Liver (tissue), 3 donors: ENCODE results near the gene FA2H.

Experiments used
- GABPA ChIP-seq, 2 donors: IDR thresholded peaks in 1 of 2; conservative IDR thresholded peaks in 1 of 2; 2 replicates each; pipeline ENCODE4 v1.6.1; 2016; ENCODE audit warnings: antibody characterized with exemption in 2 of 2, mild to moderate bottlenecking in 1 of 2, moderate library complexity in 1 of 2
- RXRA ChIP-seq, 2 donors: IDR thresholded peaks; 2 replicates each; pipeline ENCODE4 v1.6.1; 2017 to 2018; ENCODE audit warnings: antibody characterized with exemption in 2 of 2, mild to moderate bottlenecking in 1 of 2
- SP1 ChIP-seq: IDR thresholded peaks from 2 replicates; pipeline ENCODE4 v1.6.1; 2018; ENCODE audit warnings: antibody characterized with exemption, mild to moderate bottlenecking
- YY1 ChIP-seq: IDR thresholded peaks from 2 replicates; pipeline ENCODE4 v1.6.1; 2016; ENCODE audit warnings: antibody characterized with exemption, mild to moderate bottlenecking
- TF ChIP-seq, protein P1 (sequence below): fragments of 150-350 bp; IDR thresholded peaks from 2 replicates; pipeline ENCODE4 v1.5.1; 2017; ENCODE audit warnings: improper control_type of control experiment, low read depth, low read length; ENCODE audit not compliant: missing input control
- TF ChIP-seq, protein P2 (sequence below): IDR thresholded peaks from 2 replicates; pipeline ENCODE4 v1.6.1; 2016; ENCODE audit warnings: antibody characterized with exemption
- TF ChIP-seq, protein P3 (sequence below): IDR thresholded peaks from 2 replicates; pipeline ENCODE4 v1.6.1; 2016; ENCODE audit warnings: antibody characterized with exemption
- donor health status: healthy.
- donor health status: healthy.

DNA sequence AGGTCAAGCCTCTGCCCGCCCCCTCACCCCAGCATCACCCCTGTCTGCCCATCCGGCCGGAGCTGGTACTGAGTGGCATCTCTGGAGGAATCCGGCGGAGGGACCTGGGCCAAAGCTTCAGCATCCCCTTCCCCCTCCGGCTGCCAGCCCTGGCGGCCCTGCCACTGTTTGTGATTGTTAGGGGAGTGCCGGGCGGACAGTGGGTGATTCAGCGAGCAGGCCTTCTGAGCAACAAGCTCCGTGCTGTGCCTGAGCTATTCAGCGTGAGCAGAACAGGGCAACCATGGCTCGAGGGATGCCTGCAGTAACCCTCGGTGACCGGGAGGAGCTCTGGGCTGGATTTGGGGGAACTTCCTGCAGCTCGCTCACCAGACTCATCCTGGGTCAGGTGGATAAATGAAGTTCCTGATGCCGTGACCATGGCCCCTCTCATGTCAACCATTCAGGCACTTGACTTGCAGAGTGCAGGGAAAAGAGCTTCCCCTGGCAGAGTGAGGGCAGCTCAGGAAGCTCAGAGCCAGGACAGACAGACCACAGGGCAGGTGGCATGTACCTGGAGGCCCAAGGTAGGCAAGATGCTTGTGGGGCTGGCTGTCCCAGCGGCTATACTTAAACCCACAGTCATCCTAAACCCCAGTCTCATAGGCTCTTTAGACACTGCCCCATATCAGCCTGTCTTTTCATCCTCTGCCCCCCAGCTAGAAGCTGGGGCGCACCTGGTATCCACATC is 49.6 kb downstream of the FA2H start:
- TF ChIP-seq RXRA (IDR thresholded peaks at IDR 0.05) (no peak), GABPA (IDR thresholded peaks at IDR 0.05 in 1 of 2, conservative IDR thresholded peaks at IDR 0.05 in 1 of 2) (no peak), SP1 (no peak), YY1 (no peak)
- TF ChIP-seq, protein P1, sequence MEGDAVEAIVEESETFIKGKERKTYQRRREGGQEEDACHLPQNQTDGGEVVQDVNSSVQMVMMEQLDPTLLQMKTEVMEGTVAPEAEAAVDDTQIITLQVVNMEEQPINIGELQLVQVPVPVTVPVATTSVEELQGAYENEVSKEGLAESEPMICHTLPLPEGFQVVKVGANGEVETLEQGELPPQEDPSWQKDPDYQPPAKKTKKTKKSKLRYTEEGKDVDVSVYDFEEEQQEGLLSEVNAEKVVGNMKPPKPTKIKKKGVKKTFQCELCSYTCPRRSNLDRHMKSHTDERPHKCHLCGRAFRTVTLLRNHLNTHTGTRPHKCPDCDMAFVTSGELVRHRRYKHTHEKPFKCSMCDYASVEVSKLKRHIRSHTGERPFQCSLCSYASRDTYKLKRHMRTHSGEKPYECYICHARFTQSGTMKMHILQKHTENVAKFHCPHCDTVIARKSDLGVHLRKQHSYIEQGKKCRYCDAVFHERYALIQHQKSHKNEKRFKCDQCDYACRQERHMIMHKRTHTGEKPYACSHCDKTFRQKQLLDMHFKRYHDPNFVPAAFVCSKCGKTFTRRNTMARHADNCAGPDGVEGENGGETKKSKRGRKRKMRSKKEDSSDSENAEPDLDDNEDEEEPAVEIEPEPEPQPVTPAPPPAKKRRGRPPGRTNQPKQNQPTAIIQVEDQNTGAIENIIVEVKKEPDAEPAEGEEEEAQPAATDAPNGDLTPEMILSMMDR, result no peak
- TF ChIP-seq, protein P2, sequence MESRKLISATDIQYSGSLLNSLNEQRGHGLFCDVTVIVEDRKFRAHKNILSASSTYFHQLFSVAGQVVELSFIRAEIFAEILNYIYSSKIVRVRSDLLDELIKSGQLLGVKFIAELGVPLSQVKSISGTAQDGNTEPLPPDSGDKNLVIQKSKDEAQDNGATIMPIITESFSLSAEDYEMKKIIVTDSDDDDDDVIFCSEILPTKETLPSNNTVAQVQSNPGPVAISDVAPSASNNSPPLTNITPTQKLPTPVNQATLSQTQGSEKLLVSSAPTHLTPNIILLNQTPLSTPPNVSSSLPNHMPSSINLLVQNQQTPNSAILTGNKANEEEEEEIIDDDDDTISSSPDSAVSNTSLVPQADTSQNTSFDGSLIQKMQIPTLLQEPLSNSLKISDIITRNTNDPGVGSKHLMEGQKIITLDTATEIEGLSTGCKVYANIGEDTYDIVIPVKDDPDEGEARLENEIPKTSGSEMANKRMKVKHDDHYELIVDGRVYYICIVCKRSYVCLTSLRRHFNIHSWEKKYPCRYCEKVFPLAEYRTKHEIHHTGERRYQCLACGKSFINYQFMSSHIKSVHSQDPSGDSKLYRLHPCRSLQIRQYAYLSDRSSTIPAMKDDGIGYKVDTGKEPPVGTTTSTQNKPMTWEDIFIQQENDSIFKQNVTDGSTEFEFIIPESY, result no peak
- TF ChIP-seq, protein P3, sequence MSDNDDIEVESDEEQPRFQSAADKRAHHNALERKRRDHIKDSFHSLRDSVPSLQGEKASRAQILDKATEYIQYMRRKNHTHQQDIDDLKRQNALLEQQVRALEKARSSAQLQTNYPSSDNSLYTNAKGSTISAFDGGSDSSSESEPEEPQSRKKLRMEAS, result no peak
